Duodenal mucosa (tissue), 2 donors: ENCODE results near the gene SMIM20.
A peak's percentile ranks its signal among the peaks of the same experiment; 100 is the strongest.

Source experiments
- H3K27ac ChIP-seq: one replicate; pipeline ENCODE4 v1.7.0; 2013; ENCODE audit warnings: low read depth, low read length
- H3K27me3 ChIP-seq, 2 donors: one replicate each; pipeline ENCODE4 v1.7.0; 2013; ENCODE audit warnings: low read length in 2 of 2, control low read depth in 1 of 2; ENCODE audit not compliant: insufficient read depth in 2 of 2, control insufficient read depth in 1 of 2
- H3K36me3 ChIP-seq, 2 donors: one replicate each; pipeline ENCODE4 v1.7.0; 2013; ENCODE audit warnings: low read length in 2 of 2, control low read depth in 1 of 2; ENCODE audit not compliant: insufficient read depth in 2 of 2, control insufficient read depth in 1 of 2
- H3K4me1 ChIP-seq, 2 donors: one replicate each; pipeline ENCODE4 v1.7.0; 2013; ENCODE audit warnings: low read length in 2 of 2, control low read depth in 1 of 2; ENCODE audit not compliant: insufficient read depth in 2 of 2, control insufficient read depth in 1 of 2
- H3K4me3 ChIP-seq, 2 donors: one replicate each; pipeline ENCODE4 v1.7.0; 2013; ENCODE audit warnings: low read length in 2 of 2, low read depth in 1 of 2
- H3K9ac ChIP-seq, 2 donors: one replicate each; pipeline ENCODE4 v1.7.0; 2013; ENCODE audit warnings: low read length in 2 of 2, low read depth in 1 of 2
- H3K9me3 ChIP-seq, 2 donors: one replicate each; pipeline ENCODE4 v1.7.0; 2013; ENCODE audit warnings: low read length in 2 of 2, control low read depth in 1 of 2; ENCODE audit not compliant: control insufficient read depth in 1 of 2

Gene SMIM20

DNA sequence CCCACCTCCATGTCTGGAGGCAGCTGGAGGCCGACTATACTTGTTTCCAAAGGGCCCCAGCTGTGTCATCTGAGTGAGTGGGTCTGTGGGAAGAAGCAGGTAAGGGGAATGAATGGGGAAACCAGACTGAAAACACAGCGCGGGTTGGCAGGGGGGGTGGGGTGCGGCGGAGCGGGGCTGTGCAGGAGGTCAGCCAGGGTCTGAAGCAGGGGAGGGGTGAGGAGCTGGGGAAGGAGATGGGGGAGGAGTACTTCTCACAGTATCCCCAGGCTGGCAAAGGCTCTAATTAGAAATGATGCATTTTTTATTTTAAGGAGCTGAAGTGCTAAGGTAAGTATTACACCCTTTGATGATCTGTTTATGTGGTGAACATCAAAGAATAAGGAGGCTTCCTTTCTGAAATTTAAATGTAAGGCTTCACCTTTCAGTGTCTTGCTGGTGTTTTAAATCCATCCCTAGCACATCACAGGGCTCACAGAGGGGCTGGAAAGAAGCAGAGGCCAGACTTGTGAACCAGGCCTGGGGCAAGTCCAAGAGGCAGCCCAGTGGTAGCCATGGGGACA, 37.5 kb downstream of the SMIM20 start:
- no peak overlapping the region for H3K27ac ChIP-seq
- H3K4me3 ChIP-seq = no peak overlapping the region
- H3K36me3 ChIP-seq = no peaks in the 10 kb centered on the region
- H3K9me3 ChIP-seq = no peaks in the 10 kb centered on the region
- no peak overlapping the region for H3K9ac ChIP-seq
- peaks cover 11 to 18% of the 10 kb centered on the region in 2 donors for H3K4me1 ChIP-seq
- no peaks in the 10 kb centered on the region for H3K27me3 ChIP-seq

- Histone ChIP-seq H3K4me3 (no peak overlapping the region), H3K36me3 (no peaks in the 10 kb centered on the region), H3K9ac (no peak overlapping the region), H3K27ac (no peak overlapping the region), H3K9me3 (no peaks in the 10 kb centered on the region), H3K4me1 (peaks cover 11 to 18% of the 10 kb centered on the region in 2 donors), H3K27me3 (no peaks in the 10 kb centered on the region)
Observed at GRCh38 chr4:25953740-25954139, 39.7 kb downstream of the SMIM20 start.

GRCh38 chr4:25954293-25954904, 40.4 kb downstream of the SMIM20 start:
- no peaks in the 10 kb centered on the region for H3K9me3 ChIP-seq
- no peak overlapping the region for H3K27ac ChIP-seq
- H3K27me3 ChIP-seq = no peaks in the 10 kb centered on the region
- no peak overlapping the region for H3K9ac ChIP-seq
- no peak overlapping the region for H3K4me3 ChIP-seq
- no peaks in the 10 kb centered on the region for H3K36me3 ChIP-seq
- H3K4me1 ChIP-seq = peaks cover 9 to 14% of the 10 kb centered on the region in 2 donors

DNA sequence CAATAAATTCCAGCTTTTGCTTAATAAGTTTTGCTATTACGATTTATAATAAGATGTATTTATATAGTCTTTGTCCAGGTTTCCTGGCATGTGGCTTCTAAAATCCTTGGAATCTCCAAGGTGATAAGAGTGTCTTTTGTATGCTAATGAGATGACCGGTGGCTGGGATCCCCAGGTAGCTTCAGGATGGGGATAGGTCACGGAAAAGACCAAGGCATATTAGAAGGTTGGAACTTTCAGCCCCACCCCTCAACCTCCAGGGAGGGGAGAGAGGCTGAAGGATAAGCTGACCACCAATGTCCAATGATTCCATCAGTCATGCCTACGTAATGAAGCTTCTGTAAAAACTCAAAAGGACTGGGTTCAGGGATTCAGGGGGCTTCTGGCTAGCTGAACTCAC, 41.7 kb downstream of the SMIM20 start:
- H3K4me1 ChIP-seq = peaks cover 1 to 3% of the 10 kb centered on the region in 2 donors
- H3K27me3 ChIP-seq = no peaks in the 10 kb centered on the region
- no peak overlapping the region for H3K27ac ChIP-seq
- H3K9me3 ChIP-seq = no peaks in the 10 kb centered on the region
- H3K4me3 ChIP-seq = no peak overlapping the region
- no peak overlapping the region for H3K9ac ChIP-seq
- no peaks in the 10 kb centered on the region for H3K36me3 ChIP-seq

GRCh38 chr4:25956260-25956659, 42.2 kb downstream of the SMIM20 start:
- Histone ChIP-seq H3K27ac (no peak overlapping the region), H3K9ac (no peak overlapping the region), H3K27me3 (no peaks in the 10 kb centered on the region), H3K4me1 (no peaks in the 10 kb centered on the region), H3K4me3 (no peak overlapping the region), H3K9me3 (no peaks in the 10 kb centered on the region), H3K36me3 (no peaks in the 10 kb centered on the region)

DNA sequence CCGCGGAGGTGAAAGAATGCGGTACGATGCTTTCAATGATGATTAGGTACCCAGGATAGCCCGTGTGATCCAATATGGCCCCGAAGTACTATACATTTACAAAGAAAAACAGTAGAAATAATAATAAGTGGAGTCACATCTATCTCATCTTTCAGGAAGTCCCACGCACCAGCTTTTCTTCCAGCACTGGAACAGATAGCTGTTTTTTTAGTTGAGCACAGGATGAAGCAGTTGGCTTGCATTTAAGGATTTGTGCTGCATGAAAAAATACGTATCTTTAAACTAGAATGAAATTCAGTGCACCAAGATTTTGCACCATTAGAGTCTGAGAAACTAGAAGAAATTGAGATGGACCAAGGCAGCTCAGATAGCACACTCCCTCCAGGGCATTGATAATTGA, 44.1 kb downstream of the SMIM20 start:
- no peak overlapping the region for H3K4me3 ChIP-seq
- no peak overlapping the region for H3K27ac ChIP-seq
- no peak overlapping the region for H3K9ac ChIP-seq
- no peaks in the 10 kb centered on the region for H3K36me3 ChIP-seq
- no peaks in the 10 kb centered on the region for H3K4me1 ChIP-seq
- H3K27me3 ChIP-seq = no peaks in the 10 kb centered on the region
- no peaks in the 10 kb centered on the region for H3K9me3 ChIP-seq

GRCh38 chr4:25962393-25962792, 48.4 kb downstream of the SMIM20 start:
- Histone ChIP-seq H3K4me3 (no peak overlapping the region), H3K4me1 (no peaks in the 10 kb centered on the region), H3K9me3 (no peaks in the 10 kb centered on the region), H3K27ac (no peak overlapping the region), H3K27me3 (no peaks in the 10 kb centered on the region), H3K9ac (no peak overlapping the region), H3K36me3 (no peaks in the 10 kb centered on the region)

DNA sequence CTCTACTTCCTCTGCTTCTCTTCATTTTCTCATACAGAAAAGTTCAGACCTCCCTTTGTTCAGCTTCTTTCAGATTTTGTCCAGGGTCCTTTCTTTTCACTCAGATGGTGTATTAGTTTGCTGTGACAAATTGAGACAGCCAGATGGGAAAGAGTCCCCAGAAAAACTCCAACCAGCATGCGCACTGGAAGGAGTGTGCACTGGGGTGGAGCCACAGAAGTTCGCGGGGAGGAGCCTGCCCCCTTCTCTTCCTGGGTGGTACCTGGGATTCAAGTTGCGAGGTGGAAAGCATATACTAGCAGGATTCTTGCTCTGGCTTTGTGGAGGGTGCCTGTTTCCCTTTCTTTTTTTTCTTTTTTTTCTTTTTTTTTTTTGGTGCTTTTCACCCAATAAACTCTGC, 51.6 kb downstream of the SMIM20 start:
- no peak overlapping the region for H3K27ac ChIP-seq
- H3K9ac ChIP-seq = no peak overlapping the region
- H3K27me3 ChIP-seq = no peaks in the 10 kb centered on the region
- H3K36me3 ChIP-seq = no peaks in the 10 kb centered on the region
- H3K9me3 ChIP-seq = no peaks in the 10 kb centered on the region
- H3K4me3 ChIP-seq = no peak overlapping the region
- peaks cover 10 to 11% of the 10 kb centered on the region in 2 donors for H3K4me1 ChIP-seq

DNA sequence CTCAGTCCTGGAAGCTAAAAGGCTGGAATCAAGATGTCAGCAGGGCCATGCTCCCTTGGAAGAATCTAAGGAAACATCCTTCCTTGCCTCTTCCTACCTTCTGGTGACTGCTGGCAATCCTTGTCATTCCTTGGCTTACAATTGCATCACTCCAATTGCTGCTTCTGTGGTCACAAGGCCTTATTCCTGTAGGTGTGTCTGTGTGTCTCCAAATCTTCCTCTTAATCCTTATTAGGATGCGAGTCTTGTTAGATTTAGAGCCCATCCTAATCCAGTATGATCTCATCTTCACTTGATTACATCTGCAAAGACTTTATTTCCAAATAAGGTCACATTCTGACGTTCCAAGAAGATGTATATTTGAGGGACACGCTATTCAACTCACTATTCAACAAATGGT, 52.2 kb downstream of the SMIM20 start:
- Histone ChIP-seq H3K4me3 (no peak overlapping the region), H3K9ac (no peak overlapping the region), H3K4me1 (peaks cover 14 to 16% of the 10 kb centered on the region in 2 donors), H3K36me3 (no peaks in the 10 kb centered on the region), H3K27ac (no peak overlapping the region), H3K27me3 (no peaks in the 10 kb centered on the region), H3K9me3 (no peaks in the 10 kb centered on the region)

GRCh38 chr4:25969374-25970155, 55.5 kb downstream of the SMIM20 start:
- Histone ChIP-seq H3K4me1 (peaks cover 19 to 20% of the 10 kb centered on the region in 2 donors), H3K27ac (no peak overlapping the region), H3K9ac (peak overlapping the region in 1 of 2 donors; percentile 21), H3K4me3 (peak overlapping the region; percentile 6 to 19), H3K9me3 (no peaks in the 10 kb centered on the region), H3K36me3 (no peaks in the 10 kb centered on the region), H3K27me3 (no peaks in the 10 kb centered on the region)
